PC-9 (cell line): ENCODE data around the gene JPH4. TPM values are rescaled to one million over a fixed set of nuclear protein-coding genes. Genes with fewer than 3 reads are reported as not detected.

Experiments
- BruUV-seq: library from RNA; stranded (reverse); fragments of 400-500 nt; replicated peaks from 2 replicates; lab custom pipeline; 2021; lab: Mats Ljungman, UMichigan
- CTCF ChIA-PET: fragments of 300-600 bp; sonication (Branson Sonifier 250); formaldehyde crosslinking; loops from one replicate; lab custom pipeline; 2022; ENCODE audit warnings: antibody characterized with exemption; lab: Charles Lee
- POLR2A ChIA-PET: fragments of 300-600 bp; sonication (Branson Sonifier 250); formaldehyde crosslinking; loops from one replicate; lab custom pipeline; 2022; ENCODE audit warnings: antibody characterized with exemption; ENCODE audit not compliant: unreplicated experiment; lab: Charles Lee
- DNase-seq, 2 experiments: peaks; one replicate each; pipeline versions ENCODE4 v3.0.0 to v3.0.0-alpha.2; 2015 to 2022; ENCODE audit warnings: mixed read lengths in 1 of 2
- H2AFZ ChIP-seq: fragments of 200-600 bp; sonication (generic); 2 replicates; pipeline ENCODE4 v1.8.1; 2017; ENCODE audit warnings: antibody characterized with exemption
- H3F3A ChIP-seq: fragments of 200-600 bp; sonication (generic); 2 replicates; pipeline ENCODE4 v1.8.1; 2017; ENCODE audit warnings: antibody characterized with exemption, mild to moderate bottlenecking, low read depth; ENCODE audit not compliant: insufficient read depth
- H3K27ac ChIP-seq: fragments of 200-600 bp; sonication (generic); 2 replicates; pipeline ENCODE4 v1.6.1; 2016; ENCODE audit warnings: mixed run types
- H3K27me3 ChIP-seq: fragments of 200-600 bp; sonication (generic); 2 replicates; pipeline ENCODE4 v1.6.1; 2016; ENCODE audit warnings: low read depth, mixed run types; ENCODE audit not compliant: insufficient read depth
- H3K36me3 ChIP-seq: fragments of 200-600 bp; sonication (generic); 2 replicates; pipeline ENCODE4 v1.6.1; 2016; ENCODE audit warnings: low read depth, mixed run types
- H3K4me1 ChIP-seq: fragments of 200-600 bp; sonication (generic); replicated peaks from 2 replicates; pipeline ENCODE4 v1.6.1; 2016; ENCODE audit warnings: mixed run types; ENCODE audit not compliant: insufficient read depth
- H3K4me2 ChIP-seq: fragments of 200-600 bp; sonication (generic); 2 replicates; pipeline ENCODE4 v1.6.1; 2017; ENCODE audit warnings: mixed run types
- H3K4me3 ChIP-seq: fragments of 200-600 bp; sonication (generic); 2 replicates; pipeline ENCODE4 v1.6.1; 2016; ENCODE audit warnings: mixed run types
- H3K79me2 ChIP-seq: fragments of 200-600 bp; sonication (generic); 2 replicates; pipeline ENCODE4 v1.6.1; 2017; ENCODE audit warnings: low read depth, mixed run types
- H3K9me2 ChIP-seq: fragments of 200-600 bp; sonication (generic); 2 replicates; pipeline ENCODE4 v1.8.1; 2017; ENCODE audit warnings: mild to moderate bottlenecking; ENCODE audit not compliant: insufficient read depth
- H3K9me3 ChIP-seq: fragments of 200-600 bp; sonication (generic); 2 replicates; pipeline ENCODE4 v1.8.1; 2016; ENCODE audit warnings: low read depth; ENCODE audit not compliant: insufficient read depth
- H4K20me1 ChIP-seq: fragments of 200-600 bp; sonication (generic); 2 replicates; pipeline ENCODE4 v1.8.1; 2017; ENCODE audit not compliant: insufficient read depth
- EZH2 ChIP-seq: fragments of 200-600 bp; sonication (generic); IDR thresholded peaks from 2 replicates; pipeline ENCODE4 v1.8.0; 2017; ENCODE audit warnings: antibody characterized with exemption, low read depth
- intact Hi-C: fragments of 100-400 bp; cut with micrococcal nuclease; formaldehyde crosslinking; loops from one replicate; pipeline ENCODE4 v1.10.0; 2022; ENCODE audit not compliant: unreplicated experiment
- total RNA-seq: library from RNA; stranded (reverse); gene quantifications from 2 replicates; pipeline ENCODE4 v1.2.3, GENCODE V29; 2021
- TF ChIP-seq, protein P1 (sequence below): fragments of 200-600 bp; sonication (generic); conservative IDR thresholded peaks from 2 replicates; pipeline ENCODE4 v1.6.1; 2017; ENCODE audit warnings: mixed run types, antibody characterized with exemption, mild to moderate bottlenecking, moderate library complexity

The JPH4 gene
- total RNA-seq, 1 experiment from 2014 or later: not detected

DNA sequence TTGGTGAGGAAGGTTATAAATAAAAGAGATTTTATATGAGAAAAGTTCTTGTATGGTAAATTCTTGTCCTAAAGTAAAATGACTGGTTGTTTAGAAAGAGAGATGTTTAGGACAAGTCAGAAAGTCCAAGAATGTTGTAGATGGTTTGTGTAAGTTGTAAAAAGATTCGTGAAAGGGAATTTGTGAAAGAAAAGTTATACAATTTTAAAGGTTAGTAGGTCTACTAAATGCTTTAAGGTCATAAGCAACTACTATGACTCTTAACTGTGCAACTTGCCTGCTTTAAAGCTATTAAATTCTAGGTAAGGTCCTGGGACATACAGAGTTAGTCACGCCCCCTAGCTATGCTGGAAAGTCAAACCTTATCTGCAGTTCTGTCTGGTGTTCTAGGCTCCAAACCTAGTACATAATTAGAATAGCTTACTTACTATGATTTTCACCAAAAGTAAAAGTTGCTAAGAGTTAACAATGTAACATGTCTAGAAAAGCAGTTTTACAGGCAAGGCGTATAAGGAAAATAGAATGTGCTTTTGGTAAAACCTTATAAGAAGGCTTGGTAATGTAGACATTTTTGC lies 46.3 kb upstream of the JPH4 start:
- Histone ChIP-seq H3K4me3 (no peak overlapping the region), H3K4me1 (no peaks in the 10 kb centered on the region), H3K9me3 (no peaks in the 10 kb centered on the region), H2AFZ (no peak overlapping the region), H3K27ac (no peak overlapping the region), H3F3A (no peaks in the 10 kb centered on the region), H3K9me2 (no peaks in the 10 kb centered on the region), H3K79me2 (no peaks in the 10 kb centered on the region), H3K4me2 (no peak overlapping the region), H3K27me3 (no peaks in the 10 kb centered on the region), H3K36me3 (no peaks in the 10 kb centered on the region), H4K20me1 (no peaks in the 10 kb centered on the region)
- no peak for DNase-seq
- CTCF ChIA-PET: no interaction called here
- intact Hi-C loops: no loop called here
- no TSS peak for BruUV-seq
- POLR2A ChIA-PET: interaction anchor here (0.6 kb wide), 1 partner anchor 11 kb away, joined by 4 read pairs; no protein-coding TSS in a partner anchor
- TF ChIP-seq, protein P1, sequence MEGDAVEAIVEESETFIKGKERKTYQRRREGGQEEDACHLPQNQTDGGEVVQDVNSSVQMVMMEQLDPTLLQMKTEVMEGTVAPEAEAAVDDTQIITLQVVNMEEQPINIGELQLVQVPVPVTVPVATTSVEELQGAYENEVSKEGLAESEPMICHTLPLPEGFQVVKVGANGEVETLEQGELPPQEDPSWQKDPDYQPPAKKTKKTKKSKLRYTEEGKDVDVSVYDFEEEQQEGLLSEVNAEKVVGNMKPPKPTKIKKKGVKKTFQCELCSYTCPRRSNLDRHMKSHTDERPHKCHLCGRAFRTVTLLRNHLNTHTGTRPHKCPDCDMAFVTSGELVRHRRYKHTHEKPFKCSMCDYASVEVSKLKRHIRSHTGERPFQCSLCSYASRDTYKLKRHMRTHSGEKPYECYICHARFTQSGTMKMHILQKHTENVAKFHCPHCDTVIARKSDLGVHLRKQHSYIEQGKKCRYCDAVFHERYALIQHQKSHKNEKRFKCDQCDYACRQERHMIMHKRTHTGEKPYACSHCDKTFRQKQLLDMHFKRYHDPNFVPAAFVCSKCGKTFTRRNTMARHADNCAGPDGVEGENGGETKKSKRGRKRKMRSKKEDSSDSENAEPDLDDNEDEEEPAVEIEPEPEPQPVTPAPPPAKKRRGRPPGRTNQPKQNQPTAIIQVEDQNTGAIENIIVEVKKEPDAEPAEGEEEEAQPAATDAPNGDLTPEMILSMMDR: no peak
- TF ChIP-seq EZH2: no peak

DNA sequence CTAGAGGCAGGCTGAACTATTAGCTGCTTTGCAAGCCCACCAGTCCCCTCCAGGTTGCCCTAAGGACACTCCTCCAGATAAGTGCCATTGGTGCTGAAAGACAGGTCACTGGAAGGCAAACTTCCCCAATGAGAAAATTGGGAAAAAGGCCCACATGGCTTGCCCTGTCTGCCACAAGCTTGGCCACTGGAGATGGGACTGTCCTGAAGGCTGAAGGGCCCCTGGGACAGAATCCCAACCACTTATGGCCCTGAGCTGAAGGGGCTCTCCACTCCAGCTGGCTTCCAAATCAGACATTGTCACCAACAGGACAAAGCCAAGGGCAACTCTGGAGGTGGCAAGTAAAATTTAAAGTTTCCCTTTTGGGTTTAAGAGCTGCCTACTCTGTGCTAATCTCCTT lies 45.4 kb upstream of the JPH4 start:
- Histone ChIP-seq H3K9me3 (no peaks in the 10 kb centered on the region), H3K79me2 (no peaks in the 10 kb centered on the region), H3K4me3 (no peak overlapping the region), H3K4me1 (no peaks in the 10 kb centered on the region), H3K4me2 (no peak overlapping the region), H4K20me1 (no peaks in the 10 kb centered on the region), H3F3A (no peaks in the 10 kb centered on the region), H3K27me3 (no peaks in the 10 kb centered on the region), H3K9me2 (no peaks in the 10 kb centered on the region), H2AFZ (no peak overlapping the region), H3K36me3 (no peaks in the 10 kb centered on the region), H3K27ac (no peak overlapping the region)
- POLR2A ChIA-PET: no interaction called here
- TF ChIP-seq EZH2: no peak
- TF ChIP-seq, protein P1: no peak
- DNase-seq: no peak
- intact Hi-C loops: no loop called here
- BruUV-seq: no TSS peak
- CTCF ChIA-PET: no interaction called here

DNA sequence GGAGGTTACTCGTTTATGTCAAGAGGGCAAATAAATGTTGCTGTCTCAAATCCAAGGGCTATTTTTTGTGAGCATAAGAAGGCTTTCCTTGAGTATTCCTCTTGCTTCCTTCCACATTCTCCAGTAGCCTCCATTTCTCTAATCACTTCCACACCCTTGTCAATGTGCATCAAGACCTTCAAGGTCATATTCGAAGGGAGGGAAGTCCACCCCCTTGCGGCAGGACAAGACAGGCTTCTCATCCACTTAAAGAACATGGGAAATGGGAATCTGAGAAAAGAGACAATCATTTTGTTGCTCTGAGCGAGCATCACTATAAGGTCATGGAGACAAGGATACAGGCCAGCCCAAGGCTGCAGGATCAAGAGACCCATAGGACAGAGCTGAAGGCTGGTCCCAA lies 44.4 kb upstream of the JPH4 start:
- CTCF ChIA-PET: no interaction called here
- no peaks in the 10 kb centered on the region for H4K20me1 ChIP-seq
- BruUV-seq: no TSS peak
- H3K9me3 ChIP-seq: no peaks in the 10 kb centered on the region
- no peak overlapping the region for H3K4me3 ChIP-seq
- no peak overlapping the region for H3K4me2 ChIP-seq
- TF ChIP-seq, protein P1: no peak
- TF ChIP-seq EZH2: no peak
- no peak for DNase-seq
- H3F3A ChIP-seq: no peaks in the 10 kb centered on the region
- no peaks in the 10 kb centered on the region for H3K36me3 ChIP-seq
- H3K79me2 ChIP-seq: no peaks in the 10 kb centered on the region
- no peaks in the 10 kb centered on the region for H3K9me2 ChIP-seq
- H3K4me1 ChIP-seq: no peaks in the 10 kb centered on the region
- H3K27me3 ChIP-seq: no peaks in the 10 kb centered on the region
- H2AFZ ChIP-seq: no peak overlapping the region
- POLR2A ChIA-PET: no interaction called here
- intact Hi-C loops: no loop called here
- H3K27ac ChIP-seq: no peak overlapping the region
